Cardiac muscle cell (in vitro differentiated cells and primary cell): Measurements from ENCODE around the gene SYPL1. TPM values are rescaled to one million over a fixed set of nuclear protein-coding genes. Genes with fewer than 3 reads are reported as not detected.

Experiments used
- DNase-seq, 2 donors: peaks; one replicate each; pipeline versions ENCODE4 v3.0.0 to v3.0.0-alpha.2; 2010 to 2017; ENCODE audit warnings: low read depth in 1 of 2, low spot score in 1 of 2
- H3K27ac ChIP-seq: fragments of 200-600 bp; sonication (generic); 2 replicates; pipeline ENCODE4 v1.5.1; 2016
- H3K27me3 ChIP-seq: fragments of 200-600 bp; sonication (generic); 2 replicates; pipeline ENCODE4 v1.6.0; 2016; ENCODE audit warnings: control low read depth
- H3K36me3 ChIP-seq: fragments of 200-600 bp; sonication (generic); 2 replicates; pipeline ENCODE4 v1.5.1; 2016; ENCODE audit warnings: control low read depth
- H3K4me1 ChIP-seq: fragments of 200-600 bp; sonication (generic); 2 replicates; pipeline ENCODE4 v1.8.1; 2017; ENCODE audit warnings: low read depth, mild to moderate bottlenecking, mixed run types
- H3K4me3 ChIP-seq: fragments of 200-600 bp; sonication (generic); 2 replicates; pipeline ENCODE4 v1.5.1; 2016; ENCODE audit warnings: mild to moderate bottlenecking
- H3K9me3 ChIP-seq: fragments of 200-600 bp; sonication (generic); 2 replicates; pipeline ENCODE4 v1.5.1; 2017; ENCODE audit warnings: low read depth, mild to moderate bottlenecking, control low read depth
- CTCF ChIP-seq: IDR thresholded peaks from 2 replicates; pipeline ENCODE4 v1.5.1; 2012; ENCODE audit warnings: low read depth, mild to moderate bottlenecking, low read length
- polyA plus RNA-seq: library from polyadenylated mRNA; unstranded; fragments of >200 nt; fragmentation: Nextera tagmentation; extraction: Ambion mirVana; gene quantifications from 2 replicates; pipeline ENCODE4 v1.2.1, GENCODE V29; 2016
- total RNA-seq: library from RNA; depleted of rRNA; stranded (reverse); fragments of >200 nt; gene quantifications from 2 replicates; pipeline ENCODE4 v1.2.3, GENCODE V29; 2016

SYPL1 gene
- total and polyA plus RNA-seq, 2 experiments from 2014 or later, result 37.8 to 80.9 TPM

GRCh38 chr7:106098889-106099288, 13.2 kb downstream of the SYPL1 start:
- Histone ChIP-seq H3K27ac (no peak overlapping the region), H3K36me3 (peaks cover 25% of the 10 kb centered on the region), H3K4me3 (no peak overlapping the region), H3K9me3 (no peaks in the 10 kb centered on the region), H3K4me1 (peaks cover 17% of the 10 kb centered on the region), H3K27me3 (no peaks in the 10 kb centered on the region)
- no peak for DNase-seq
- TF ChIP-seq CTCF, result no peak

- peaks cover 8% of the 10 kb centered on the region for H3K4me1 ChIP-seq
- no peak for TF ChIP-seq CTCF
- no peak for DNase-seq
- H3K27ac ChIP-seq, result no peak overlapping the region
- H3K27me3 ChIP-seq, result no peaks in the 10 kb centered on the region
- H3K4me3 ChIP-seq, result no peak overlapping the region
- H3K9me3 ChIP-seq, result no peaks in the 10 kb centered on the region
- peaks cover 42% of the 10 kb centered on the region for H3K36me3 ChIP-seq
These were observed 16.5 kb downstream of the SYPL1 start for GRCh38 chr7:106095634-106096033.

DNA sequence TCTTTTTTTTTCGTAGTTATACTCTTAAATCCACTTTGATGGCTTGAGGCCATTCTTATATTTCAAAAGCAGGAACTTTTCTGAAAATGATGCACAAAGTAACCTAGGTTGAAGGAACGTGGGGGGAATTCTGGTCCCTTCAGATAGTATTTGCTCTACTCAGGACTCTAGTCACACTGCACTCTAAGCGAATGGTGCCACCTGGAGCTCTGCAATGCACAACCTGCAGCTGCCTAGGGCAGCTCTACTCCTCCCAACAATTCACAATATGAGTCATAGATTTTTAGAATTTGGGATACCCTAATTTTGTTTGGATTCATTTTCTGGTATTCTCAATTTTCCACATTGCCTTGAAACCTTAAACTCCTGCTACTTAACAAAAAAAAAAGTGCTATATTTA, 17.3 kb downstream of the SYPL1 start:
- Histone ChIP-seq H3K4me3 (no peak overlapping the region), H3K27me3 (no peaks in the 10 kb centered on the region), H3K36me3 (peaks cover 44% of the 10 kb centered on the region), H3K27ac (no peak overlapping the region), H3K9me3 (no peaks in the 10 kb centered on the region), H3K4me1 (peaks cover under 1% of the 10 kb centered on the region)
- no peak for TF ChIP-seq CTCF
- no peak for DNase-seq

- H3K4me1 ChIP-seq, result no peaks in the 10 kb centered on the region
- TF ChIP-seq CTCF, result no peak
- no peak for DNase-seq
- no peak overlapping the region for H3K27ac ChIP-seq
- H3K9me3 ChIP-seq, result no peaks in the 10 kb centered on the region
- H3K27me3 ChIP-seq, result no peaks in the 10 kb centered on the region
- H3K4me3 ChIP-seq, result no peak overlapping the region
- H3K36me3 ChIP-seq, result peaks cover 36% of the 10 kb centered on the region
These were observed 19.9 kb downstream of the SYPL1 start for GRCh38 chr7:106092204-106092603.

DNA sequence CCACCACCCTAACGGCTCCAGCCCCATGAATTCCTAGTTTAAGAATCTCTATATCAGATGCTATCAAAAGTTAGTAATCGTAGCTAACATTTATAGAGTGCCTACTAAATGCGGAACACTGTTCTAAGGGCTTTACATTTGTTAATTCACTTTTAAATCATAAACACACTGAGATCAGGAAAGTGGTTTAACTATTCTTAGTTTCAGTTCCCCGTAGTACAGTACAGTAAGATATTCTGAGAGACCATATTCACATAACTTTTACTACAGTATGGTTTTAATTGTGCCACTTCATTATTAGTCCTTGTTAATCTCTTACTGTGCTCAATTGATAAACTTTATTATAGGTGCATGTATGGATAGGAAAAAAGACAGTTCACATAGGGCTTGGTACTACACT, 22.5 kb downstream of the SYPL1 start:
- peaks cover 23% of the 10 kb centered on the region for H3K36me3 ChIP-seq

More for the DNA sequence above, 22.5 kb downstream of the SYPL1 start:
- DNase-seq, result no peak
- H3K27me3 ChIP-seq, result no peaks in the 10 kb centered on the region
- no peak overlapping the region for H3K4me3 ChIP-seq
- H3K4me1 ChIP-seq, result no peaks in the 10 kb centered on the region
- H3K9me3 ChIP-seq, result no peaks in the 10 kb centered on the region
- H3K27ac ChIP-seq, result no peak overlapping the region
- no peak for TF ChIP-seq CTCF
